Right forelimb (tissue), 1 donor: ENCODE data around the gene MGRN1.

Experiments used
- DNase-seq: peaks from one replicate; pipeline ENCODE4 v3.0.0-alpha.2; 2018

MGRN1 gene

GRCh38 chr16:4689864-4690704, 65.5 kb downstream of the MGRN1 start:
- DNase-seq: peak; percentile 42

- DNase-seq: peak; percentile 44
Measured at GRCh38 chr16:4690946-4691665, 66.5 kb downstream of the MGRN1 start.

GRCh38 chr16:4691666-4692412, 67.2 kb downstream of the MGRN1 start:
- peak; percentile 45 for DNase-seq

GRCh38 chr16:4692460-4693295, 68.1 kb downstream of the MGRN1 start:
- DNase-seq: peak; percentile 43

- DNase-seq: peak; percentile 98
Measured at GRCh38 chr16:4693296-4693955, 68.8 kb downstream of the MGRN1 start, which contains the start of gene NUDT16L1. NUDT16L1 (plus strand) TSS chr16:4693562; CDS start chr16:4693727, 165 bp downstream.

GRCh38 chr16:4693956-4694641, 69.5 kb downstream of the MGRN1 start:
- DNase-seq: peak; percentile 68

- peak; percentile 46 for DNase-seq
Measured at GRCh38 chr16:4694642-4695451, 70.2 kb downstream of the MGRN1 start.

- peak; percentile 40 for DNase-seq
Measured at GRCh38 chr16:4695473-4696171, 71.0 kb downstream of the MGRN1 start.

- peak; percentile 42 for DNase-seq
Measured at GRCh38 chr16:4696172-4696904, 71.7 kb downstream of the MGRN1 start.

GRCh38 chr16:4696905-4697847, 72.5 kb downstream of the MGRN1 start:
- no peak for DNase-seq

- no peak for DNase-seq
Measured at GRCh38 chr16:4697848-4698291, 73.2 kb downstream of the MGRN1 start.

- peak; percentile 37 for DNase-seq
Measured at GRCh38 chr16:4698321-4699045, 73.9 kb downstream of the MGRN1 start.

- DNase-seq: no peak
Measured at GRCh38 chr16:4699046-4699556, 74.5 kb downstream of the MGRN1 start.

GRCh38 chr16:4700380-4700996, 75.9 kb downstream of the MGRN1 start:
- no peak for DNase-seq

GRCh38 chr16:4700997-4701743, 76.5 kb downstream of the MGRN1 start:
- no peak for DNase-seq
